ENCODE measurements around the gene ZDHHC8.

Gene ZDHHC8

DNA sequence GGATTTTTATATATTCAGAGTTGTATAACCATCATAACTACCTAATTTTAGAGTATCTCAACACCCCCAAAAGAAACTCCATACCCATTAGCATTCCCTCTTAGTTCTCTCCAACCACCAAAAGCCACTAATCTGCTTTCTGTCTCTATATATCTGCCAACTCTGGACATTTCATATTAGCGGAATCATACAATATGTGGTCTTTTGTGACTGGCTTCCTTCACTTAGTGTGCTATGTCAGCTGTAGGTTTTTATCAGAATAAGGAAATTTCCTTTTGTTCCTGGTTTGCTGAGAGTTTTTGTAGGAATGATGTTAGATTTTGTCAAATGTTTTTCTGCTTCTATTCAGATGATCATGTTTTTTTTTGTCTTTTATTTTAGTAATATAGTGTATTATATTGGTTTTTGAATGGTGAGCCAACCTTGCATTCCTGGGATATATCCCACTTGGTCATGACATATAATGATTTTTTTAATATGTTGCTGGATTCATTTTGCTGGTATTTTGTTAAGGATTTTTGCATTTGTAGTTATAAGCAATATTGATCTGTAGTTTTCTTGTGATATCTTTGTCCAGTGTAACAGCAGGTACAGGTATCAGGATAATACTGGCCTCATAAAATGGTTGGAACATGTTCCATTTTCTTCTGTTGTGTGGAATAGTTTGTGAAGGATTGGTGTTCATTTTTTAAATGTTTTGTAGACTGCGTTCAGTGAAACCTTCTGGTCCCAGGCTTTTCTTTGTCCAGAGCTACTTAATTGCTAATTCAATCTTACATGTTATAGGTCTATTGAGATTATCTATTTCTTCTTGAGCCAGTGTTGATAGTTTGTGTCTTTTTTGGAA, 34.8 kb upstream of the ZDHHC8 start:
- no peak for DNase-seq

- DNase-seq: no peak
These were observed 32.4 kb upstream of the ZDHHC8 start for GRCh38 chr22:20099099-20099711.

- DNase-seq: no peak
These were observed 30.0 kb upstream of the ZDHHC8 start for GRCh38 chr22:20101638-20102037.

DNA sequence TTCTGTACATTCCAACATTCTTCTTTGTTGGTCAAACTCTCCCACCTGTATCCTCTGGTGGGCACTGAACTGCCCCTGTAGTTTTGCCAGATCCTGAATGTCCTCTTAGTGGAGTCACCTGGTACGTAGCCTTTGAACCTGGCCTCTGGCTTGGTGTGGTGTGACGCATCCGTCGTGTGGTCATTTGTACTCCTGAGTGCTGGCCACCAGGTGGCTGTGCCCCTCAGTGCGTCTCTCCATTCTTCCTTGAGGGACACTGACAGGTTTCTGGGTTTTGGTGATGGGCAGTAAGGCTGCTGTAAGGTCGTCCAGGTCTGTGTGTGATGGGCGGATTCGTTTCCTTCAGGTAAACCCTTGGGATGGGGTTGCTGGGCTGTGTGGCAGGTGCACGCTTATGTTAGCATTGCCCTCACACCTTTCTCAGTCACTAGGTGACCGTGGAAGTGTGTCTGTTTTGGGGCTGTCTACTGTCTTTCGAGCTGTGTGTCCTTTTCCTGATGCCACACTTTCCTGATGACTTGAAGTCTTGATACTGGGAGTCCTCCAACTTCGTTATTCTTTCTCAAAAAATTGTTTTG, 29.3 kb upstream of the ZDHHC8 start:
- no peak for DNase-seq

- DNase-seq: no peak
These were observed 26.0 kb upstream of the ZDHHC8 start for GRCh38 chr22:20105456-20106204.

- no peak for DNase-seq
These were observed 25.3 kb upstream of the ZDHHC8 start for GRCh38 chr22:20106205-20106848.

DNA sequence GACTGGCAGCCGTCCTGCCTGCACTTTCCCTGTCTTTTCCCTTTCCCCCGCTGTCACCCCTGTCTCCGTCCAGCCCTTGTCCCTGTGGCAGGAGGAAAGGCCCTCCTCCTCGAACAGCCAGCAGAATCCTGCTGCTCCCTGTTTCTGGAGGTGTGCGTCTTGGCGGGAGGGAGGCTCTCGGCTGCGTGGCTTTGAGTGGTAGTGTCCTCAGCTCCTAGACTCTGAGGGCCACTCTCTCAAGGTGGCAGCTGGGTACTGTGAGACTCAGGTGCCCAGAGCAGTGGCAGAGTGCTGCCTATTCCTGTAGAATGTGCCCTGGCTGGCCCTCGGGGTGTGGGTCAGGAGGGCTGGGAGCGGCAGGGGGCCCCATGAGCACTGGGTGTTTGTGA, 24.8 kb upstream of the ZDHHC8 start:
- no peak for DNase-seq

- DNase-seq: no peak
These were observed 24.1 kb upstream of the ZDHHC8 start for GRCh38 chr22:20107471-20107901.

GRCh38 chr22:20107951-20108756, 23.4 kb upstream of the ZDHHC8 start:
- DNase-seq: no peak

- no peak for DNase-seq
These were observed 22.8 kb upstream of the ZDHHC8 start for GRCh38 chr22:20108757-20109230.

DNA sequence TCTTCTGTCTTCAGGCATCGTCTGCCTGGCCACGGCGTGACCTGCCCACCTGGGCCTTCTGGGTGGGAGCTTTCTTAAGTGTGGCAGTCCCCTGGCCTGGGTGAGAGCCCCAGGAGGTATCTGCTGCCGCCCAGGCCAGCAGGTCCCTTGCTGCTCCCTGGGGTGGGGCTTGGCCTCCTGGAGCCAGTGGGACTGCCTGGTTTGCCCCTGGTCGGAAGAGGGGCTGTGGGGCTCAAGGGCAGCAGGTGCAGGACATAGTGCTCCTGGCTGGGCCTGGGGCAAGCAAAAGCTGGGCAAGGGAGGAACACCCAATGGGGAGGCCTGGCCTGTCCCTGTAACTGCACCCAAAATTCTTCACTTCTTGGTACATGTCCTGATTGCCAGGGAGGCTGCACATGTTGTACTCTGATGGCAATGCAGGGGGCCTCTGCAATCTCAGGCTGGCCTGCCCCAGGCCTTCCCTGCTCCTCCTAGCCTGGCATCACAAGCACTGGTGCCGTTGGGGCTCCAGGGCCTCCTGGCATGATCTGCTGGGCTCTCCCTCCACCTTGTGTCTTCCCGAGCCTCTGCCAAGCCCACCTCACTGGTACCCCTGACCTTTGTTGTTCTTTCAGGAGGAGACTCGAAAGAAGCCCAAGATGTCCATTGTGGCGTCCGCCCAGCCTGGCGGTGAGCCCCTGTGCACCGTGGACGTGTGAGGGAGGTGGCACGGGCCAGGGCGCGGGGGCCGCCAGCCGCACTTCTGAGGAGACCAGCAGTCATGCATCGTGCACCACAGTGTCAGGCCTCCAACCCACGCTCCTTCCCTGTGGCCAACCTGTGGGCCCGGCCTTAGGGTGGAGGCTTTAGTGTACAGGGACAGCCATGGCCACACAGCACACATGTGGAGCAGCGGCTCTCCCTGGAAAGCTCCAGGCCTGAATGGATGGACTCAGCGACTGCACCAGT, 21.9 kb upstream of the ZDHHC8 start:
- no peak for DNase-seq

DNA sequence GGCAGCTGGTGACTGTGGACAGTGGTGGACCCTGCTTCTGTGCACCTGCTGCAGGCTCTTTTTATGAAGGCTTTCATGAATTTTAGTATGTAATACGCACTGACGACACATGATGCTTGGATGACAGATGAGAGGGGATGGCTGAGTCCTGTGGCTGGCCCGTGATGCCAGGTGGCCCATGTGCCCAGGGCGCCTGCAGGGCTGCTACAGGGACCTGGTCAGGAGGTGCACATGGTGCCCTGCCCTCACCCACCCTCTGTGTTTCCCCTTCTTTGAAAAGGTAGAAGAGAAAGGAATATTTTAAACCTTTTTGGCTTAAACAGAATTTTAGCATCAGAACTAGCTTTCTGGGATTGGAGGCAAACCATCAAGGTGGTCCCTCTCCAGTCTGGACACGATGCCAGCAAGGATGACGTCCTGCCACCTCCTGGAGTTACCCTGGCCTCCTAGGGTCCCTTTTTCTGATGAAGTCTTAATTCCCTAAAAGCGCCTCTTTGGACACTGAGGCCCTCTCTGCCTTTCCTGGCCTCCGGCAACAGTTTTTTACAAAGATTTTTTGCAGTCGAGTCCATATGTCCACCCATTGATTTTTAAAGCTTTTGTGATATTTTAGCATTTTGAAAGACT, 21.1 kb upstream of the ZDHHC8 start:
- DNase-seq: no peak

GRCh38 chr22:20111045-20111688, 20.4 kb upstream of the ZDHHC8 start:
- DNase-seq: peak; percentile 15

DNA sequence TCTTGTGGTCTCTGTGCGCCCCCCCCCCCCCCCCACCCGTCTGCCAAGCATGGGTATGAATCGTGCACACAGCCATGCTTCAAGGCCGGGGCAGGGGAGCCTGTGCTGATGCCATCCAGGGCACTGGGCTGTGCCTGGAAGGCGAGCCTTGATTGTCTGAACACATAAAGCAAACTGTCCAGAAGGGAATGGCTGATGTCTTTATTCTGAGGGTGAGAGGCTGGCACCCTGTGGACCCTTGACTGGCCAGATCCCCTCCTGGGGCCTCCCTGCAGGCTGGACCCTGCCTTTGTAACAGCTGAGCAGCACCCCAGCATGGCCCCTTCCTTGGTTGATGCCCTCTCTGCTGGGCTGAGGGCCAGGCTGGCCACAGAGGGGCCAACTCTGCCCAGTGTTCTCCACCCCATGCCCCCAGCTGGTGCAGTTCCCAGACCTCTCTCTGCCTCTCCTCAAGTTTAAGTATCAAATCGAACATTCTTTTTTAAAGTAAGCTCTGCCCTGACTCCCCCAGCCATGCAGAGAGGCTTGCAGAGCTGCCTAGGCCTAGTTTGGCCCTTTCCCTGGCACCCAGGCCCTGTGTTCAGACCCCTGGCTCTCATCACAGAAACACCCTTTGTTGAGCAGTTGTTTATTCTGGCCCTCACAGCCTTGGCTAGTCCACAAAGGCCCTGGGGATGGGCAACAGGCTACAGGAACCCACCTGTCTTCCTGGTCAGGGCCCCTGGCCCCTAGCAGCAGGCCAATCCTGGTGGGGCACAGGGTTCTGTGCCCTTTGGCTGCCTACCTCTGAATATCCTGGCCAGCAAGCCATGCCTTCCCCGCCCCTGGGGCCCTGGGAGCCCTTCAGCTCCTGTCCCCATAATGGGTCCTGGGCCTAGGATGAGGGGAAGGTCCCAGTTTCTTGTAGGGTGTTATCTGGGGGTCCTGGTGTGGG, 19.6 kb upstream of the ZDHHC8 start:
- no peak for DNase-seq

- no peak for DNase-seq
These were observed 18.7 kb upstream of the ZDHHC8 start for GRCh38 chr22:20112623-20113511.

- DNase-seq: no peak
These were observed 17.9 kb upstream of the ZDHHC8 start for GRCh38 chr22:20113551-20114310.

Measured in NCI-H2171 (cell line).